HG03460 (cell line): ENCODE data around the gene CPA3.

Experiments used
- ATAC-seq: cut with Tn5 transposase; IDR thresholded peaks from one replicate; pipeline ENCODE4 v1.9.1; 2021; ENCODE audit not compliant: unreplicated experiment

The CPA3 gene

GRCh38 chr3:148914936-148915690 is 50.0 kb downstream of the CPA3 start:
- no peak for ATAC-seq

- no peak for ATAC-seq
Observed at GRCh38 chr3:148916132-148916531, 51.0 kb downstream of the CPA3 start.

- ATAC-seq: no peak
Observed at GRCh38 chr3:148922467-148922866, 57.4 kb downstream of the CPA3 start.

GRCh38 chr3:148923592-148923991 is 58.5 kb downstream of the CPA3 start:
- no peak for ATAC-seq

GRCh38 chr3:148924562-148924961 is 59.5 kb downstream of the CPA3 start:
- no peak for ATAC-seq

GRCh38 chr3:148925845-148926244 is 60.7 kb downstream of the CPA3 start:
- no peak for ATAC-seq

- ATAC-seq: no peak
Observed at GRCh38 chr3:148930752-148931151, 65.7 kb downstream of the CPA3 start.

- no peak for ATAC-seq
Observed at GRCh38 chr3:148931574-148931973, 66.5 kb downstream of the CPA3 start.

GRCh38 chr3:148932972-148933371 is 67.9 kb downstream of the CPA3 start:
- no peak for ATAC-seq

- no peak for ATAC-seq
Observed at GRCh38 chr3:148937467-148938255, 72.6 kb downstream of the CPA3 start.

- no peak for ATAC-seq
Observed at GRCh38 chr3:148938306-148938705, 73.2 kb downstream of the CPA3 start.

- ATAC-seq: no peak
Observed at GRCh38 chr3:148938936-148939335, 73.8 kb downstream of the CPA3 start.

GRCh38 chr3:148940983-148941382 is 75.9 kb downstream of the CPA3 start:
- no peak for ATAC-seq

GRCh38 chr3:148943506-148944205 is 78.6 kb downstream of the CPA3 start:
- peak; percentile 96 for ATAC-seq

GRCh38 chr3:148945116-148945515 is 80.0 kb downstream of the CPA3 start:
- no peak for ATAC-seq
